Lower leg skin (tissue), 3 donors: Measurements from ENCODE around the gene SEZ6.

ENCODE experiments used
- POLR2A ChIP-seq, 2 donors: fragments of 450-650 bp; IDR thresholded peaks; one replicate each; pipeline ENCODE4 v1.6.1; 2016 to 2017; ENCODE audit warnings: antibody characterized with exemption in 2 of 2, mild to moderate bottlenecking in 1 of 2, moderate library complexity in 1 of 2
- TF ChIP-seq, protein P1 (sequence below), 3 donors: fragments of 450-650 bp; IDR thresholded peaks; one replicate each; pipeline ENCODE4 v1.5.1; 2016; ENCODE audit warnings: antibody characterized with exemption in 3 of 3, mild to moderate bottlenecking in 3 of 3, moderate library complexity in 2 of 3

- TF ChIP-seq, protein P1, sequence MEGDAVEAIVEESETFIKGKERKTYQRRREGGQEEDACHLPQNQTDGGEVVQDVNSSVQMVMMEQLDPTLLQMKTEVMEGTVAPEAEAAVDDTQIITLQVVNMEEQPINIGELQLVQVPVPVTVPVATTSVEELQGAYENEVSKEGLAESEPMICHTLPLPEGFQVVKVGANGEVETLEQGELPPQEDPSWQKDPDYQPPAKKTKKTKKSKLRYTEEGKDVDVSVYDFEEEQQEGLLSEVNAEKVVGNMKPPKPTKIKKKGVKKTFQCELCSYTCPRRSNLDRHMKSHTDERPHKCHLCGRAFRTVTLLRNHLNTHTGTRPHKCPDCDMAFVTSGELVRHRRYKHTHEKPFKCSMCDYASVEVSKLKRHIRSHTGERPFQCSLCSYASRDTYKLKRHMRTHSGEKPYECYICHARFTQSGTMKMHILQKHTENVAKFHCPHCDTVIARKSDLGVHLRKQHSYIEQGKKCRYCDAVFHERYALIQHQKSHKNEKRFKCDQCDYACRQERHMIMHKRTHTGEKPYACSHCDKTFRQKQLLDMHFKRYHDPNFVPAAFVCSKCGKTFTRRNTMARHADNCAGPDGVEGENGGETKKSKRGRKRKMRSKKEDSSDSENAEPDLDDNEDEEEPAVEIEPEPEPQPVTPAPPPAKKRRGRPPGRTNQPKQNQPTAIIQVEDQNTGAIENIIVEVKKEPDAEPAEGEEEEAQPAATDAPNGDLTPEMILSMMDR (IDR thresholded peaks at IDR 0.05), result no peak
- TF ChIP-seq POLR2A (IDR thresholded peaks at IDR 0.05), result no peak
Measured at GRCh38 chr17:29002811-29003210, 3.0 kb downstream of the SEZ6 start.
